ENCODE data around the gene TSTD2. TPM values are rescaled to one million over a fixed set of nuclear protein-coding genes. Genes with fewer than 3 reads are reported as not detected.

TSTD2 gene
- total and polyA plus RNA-seq, 2 donors from 2014 or later, result 9.0 to 23.4 TPM

DNA sequence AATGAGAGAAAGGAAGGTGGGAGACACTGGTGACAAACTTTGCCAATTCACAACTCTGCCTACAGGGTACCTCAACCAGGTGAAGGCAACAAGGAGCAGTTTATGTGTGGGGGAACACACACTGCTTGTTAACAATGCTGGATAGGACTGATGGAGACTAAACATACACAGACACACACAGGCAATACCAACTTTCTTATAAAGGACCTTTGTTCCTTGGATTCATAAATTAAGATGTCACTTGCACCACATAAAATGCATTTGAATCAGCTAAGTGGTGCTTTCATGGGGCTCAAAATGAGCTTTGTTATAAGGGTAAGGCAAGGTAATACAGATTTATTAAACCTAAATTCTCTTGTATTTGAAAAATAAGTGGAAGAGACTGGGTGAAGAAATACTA lies 4.0 kb downstream of the TSTD2 start:
- Histone ChIP-seq H3K27ac (ENCODE audit: low read depth in 2 of 2, low read length in 2 of 2) (no peak overlapping the region), H3K4me3 (ENCODE audit: low read length in 3 of 3) (no peak overlapping the region), H3K4me1 (ENCODE audit: control insufficient read depth in 2 of 3, insufficient read depth in 2 of 3, low read depth in 1 of 3, low read length in 3 of 3) (peaks cover 0 to 9% (median 8%) of the 10 kb centered on the region in 3 donors), H3K9ac (ENCODE audit: low read length in 3 of 3) (no peak overlapping the region), H3K9me3 (ENCODE audit: control insufficient read depth in 2 of 3, insufficient read depth in 1 of 3, low read length in 3 of 3) (no peaks in the 10 kb centered on the region), H3K36me3 (ENCODE audit: control insufficient read depth in 2 of 3, insufficient read depth in 3 of 3, low read length in 3 of 3) (peaks cover 0 to 10% (median 0%) of the 10 kb centered on the region in 3 donors), H3K27me3 (ENCODE audit: control insufficient read depth, insufficient read depth, low read length) (no peaks in the 10 kb centered on the region)
- no peak for DNase-seq
- intact Hi-C loops (cut with DNase I), result no loop called here
- TF ChIP-seq, protein P1, sequence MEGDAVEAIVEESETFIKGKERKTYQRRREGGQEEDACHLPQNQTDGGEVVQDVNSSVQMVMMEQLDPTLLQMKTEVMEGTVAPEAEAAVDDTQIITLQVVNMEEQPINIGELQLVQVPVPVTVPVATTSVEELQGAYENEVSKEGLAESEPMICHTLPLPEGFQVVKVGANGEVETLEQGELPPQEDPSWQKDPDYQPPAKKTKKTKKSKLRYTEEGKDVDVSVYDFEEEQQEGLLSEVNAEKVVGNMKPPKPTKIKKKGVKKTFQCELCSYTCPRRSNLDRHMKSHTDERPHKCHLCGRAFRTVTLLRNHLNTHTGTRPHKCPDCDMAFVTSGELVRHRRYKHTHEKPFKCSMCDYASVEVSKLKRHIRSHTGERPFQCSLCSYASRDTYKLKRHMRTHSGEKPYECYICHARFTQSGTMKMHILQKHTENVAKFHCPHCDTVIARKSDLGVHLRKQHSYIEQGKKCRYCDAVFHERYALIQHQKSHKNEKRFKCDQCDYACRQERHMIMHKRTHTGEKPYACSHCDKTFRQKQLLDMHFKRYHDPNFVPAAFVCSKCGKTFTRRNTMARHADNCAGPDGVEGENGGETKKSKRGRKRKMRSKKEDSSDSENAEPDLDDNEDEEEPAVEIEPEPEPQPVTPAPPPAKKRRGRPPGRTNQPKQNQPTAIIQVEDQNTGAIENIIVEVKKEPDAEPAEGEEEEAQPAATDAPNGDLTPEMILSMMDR (IDR thresholded peaks at IDR 0.05; ENCODE audit: borderline replicate concordance, extremely low read depth, insufficient read depth), result no peak
- FAIRE-seq, result no peak

DNA sequence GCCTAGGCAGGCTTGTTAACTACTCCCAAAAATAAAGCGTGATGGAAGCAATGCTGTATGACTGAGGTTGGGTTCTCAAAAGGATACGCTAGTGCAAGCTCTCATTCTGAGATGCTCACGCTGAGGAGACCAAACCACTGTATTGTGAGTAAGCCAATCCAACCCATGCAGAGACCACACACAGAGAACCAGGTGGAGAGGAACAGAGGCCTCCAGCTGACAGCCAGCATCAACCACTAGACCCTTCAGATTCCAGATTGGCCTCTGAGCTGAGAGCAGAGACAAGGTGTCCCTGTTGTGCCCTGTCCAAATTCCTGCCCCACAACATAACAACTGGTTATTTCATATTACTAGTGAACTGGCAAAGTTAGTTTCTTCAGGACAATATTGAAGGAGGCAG lies 4.5 kb downstream of the TSTD2 start:
- Histone ChIP-seq H3K36me3 (ENCODE audit: control insufficient read depth in 2 of 3, insufficient read depth in 3 of 3, low read length in 3 of 3) (peaks cover 0 to 14% (median 4%) of the 10 kb centered on the region in 3 donors), H3K27ac (ENCODE audit: low read depth in 2 of 2, low read length in 2 of 2) (no peak overlapping the region), H3K4me1 (ENCODE audit: control insufficient read depth in 2 of 3, insufficient read depth in 2 of 3, low read depth in 1 of 3, low read length in 3 of 3) (peaks cover 0 to 9% (median 8%) of the 10 kb centered on the region in 3 donors), H3K9me3 (ENCODE audit: control insufficient read depth in 2 of 3, insufficient read depth in 1 of 3, low read length in 3 of 3) (no peaks in the 10 kb centered on the region), H3K27me3 (ENCODE audit: control insufficient read depth, insufficient read depth, low read length) (no peaks in the 10 kb centered on the region), H3K4me3 (ENCODE audit: low read length in 3 of 3) (no peak overlapping the region), H3K9ac (ENCODE audit: low read length in 3 of 3) (no peak overlapping the region)
- intact Hi-C loops (cut with DNase I), result no loop called here
- TF ChIP-seq, protein P1 (IDR thresholded peaks at IDR 0.05; ENCODE audit: borderline replicate concordance, extremely low read depth, insufficient read depth), result no peak
- FAIRE-seq, result no peak
- no peak for DNase-seq

DNA sequence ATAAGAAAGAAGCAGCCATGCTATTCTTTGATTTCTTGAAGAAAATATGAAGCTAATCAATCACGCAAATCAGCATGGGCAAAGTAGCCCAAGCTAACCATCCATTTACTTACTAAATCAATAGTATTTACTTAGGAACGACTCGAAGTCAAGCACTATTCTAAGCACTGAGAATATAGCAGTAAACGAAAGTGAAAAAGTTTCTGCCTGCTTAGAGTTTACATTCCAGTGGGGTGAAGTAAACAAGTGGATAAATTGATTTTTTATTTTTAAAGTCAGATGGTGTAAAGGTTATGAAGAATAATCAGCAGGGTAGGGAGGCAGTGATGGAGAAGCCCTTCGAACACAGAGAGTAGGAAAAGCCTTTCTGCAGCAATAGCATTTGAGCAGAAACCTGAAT lies 5.5 kb downstream of the TSTD2 start:
- Histone ChIP-seq H3K36me3 (ENCODE audit: control insufficient read depth in 2 of 3, insufficient read depth in 3 of 3, low read length in 3 of 3) (peaks cover 0 to 14% (median 4%) of the 10 kb centered on the region in 3 donors), H3K9ac (ENCODE audit: low read length in 3 of 3) (no peak overlapping the region), H3K27me3 (ENCODE audit: control insufficient read depth, insufficient read depth, low read length) (no peaks in the 10 kb centered on the region), H3K9me3 (ENCODE audit: control insufficient read depth in 2 of 3, insufficient read depth in 1 of 3, low read length in 3 of 3) (no peaks in the 10 kb centered on the region), H3K27ac (ENCODE audit: low read depth in 2 of 2, low read length in 2 of 2) (no peak overlapping the region), H3K4me1 (ENCODE audit: control insufficient read depth in 2 of 3, insufficient read depth in 2 of 3, low read depth in 1 of 3, low read length in 3 of 3) (peaks cover 0 to 9% (median 8%) of the 10 kb centered on the region in 3 donors), H3K4me3 (ENCODE audit: low read length in 3 of 3) (no peak overlapping the region)
- FAIRE-seq, result no peak
- intact Hi-C loops (cut with DNase I), result no loop called here
- DNase-seq, result no peak
- TF ChIP-seq, protein P1 (IDR thresholded peaks at IDR 0.05; ENCODE audit: borderline replicate concordance, extremely low read depth, insufficient read depth), result no peak

DNA sequence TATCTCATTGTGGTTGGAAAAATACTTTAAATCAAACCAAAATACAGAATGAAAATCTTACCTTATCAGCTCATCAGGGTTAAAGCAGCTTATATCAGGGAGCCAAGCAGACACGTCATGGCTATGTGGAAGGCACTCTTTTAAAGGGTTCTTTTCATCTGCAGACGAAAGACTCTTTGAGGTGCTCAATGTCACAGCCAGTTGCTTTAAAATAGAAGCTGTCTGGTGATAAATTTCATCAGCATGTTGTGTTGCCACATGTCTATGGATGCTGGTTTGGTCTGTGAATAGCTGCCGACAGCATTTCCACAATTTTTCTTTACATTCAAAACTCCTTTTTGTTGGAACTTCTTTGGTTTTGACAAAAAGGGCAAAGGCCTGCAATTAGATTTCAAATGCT lies 7.5 kb downstream of the TSTD2 start:
- no peak for FAIRE-seq

More for the DNA sequence above, 7.5 kb downstream of the TSTD2 start:
- Histone ChIP-seq H3K9ac (ENCODE audit: low read length in 3 of 3) (no peak overlapping the region), H3K4me1 (ENCODE audit: control insufficient read depth in 2 of 3, insufficient read depth in 2 of 3, low read depth in 1 of 3, low read length in 3 of 3) (peaks cover 0 to 2% (median 0%) of the 10 kb centered on the region in 3 donors), H3K9me3 (ENCODE audit: control insufficient read depth in 2 of 3, insufficient read depth in 1 of 3, low read length in 3 of 3) (no peaks in the 10 kb centered on the region), H3K4me3 (ENCODE audit: low read length in 3 of 3) (no peak overlapping the region), H3K36me3 (ENCODE audit: control insufficient read depth in 2 of 3, insufficient read depth in 3 of 3, low read length in 3 of 3) (peaks cover 0 to 14% (median 4%) of the 10 kb centered on the region in 3 donors), H3K27me3 (ENCODE audit: control insufficient read depth, insufficient read depth, low read length) (no peaks in the 10 kb centered on the region), H3K27ac (ENCODE audit: low read depth in 2 of 2, low read length in 2 of 2) (no peak overlapping the region)
- TF ChIP-seq, protein P1 (IDR thresholded peaks at IDR 0.05; ENCODE audit: borderline replicate concordance, extremely low read depth, insufficient read depth), result no peak
- intact Hi-C loops (cut with DNase I), result no loop called here
- DNase-seq, result no peak
